Effector CD8-positive, alpha-beta T cell (primary cell): Measurements from ENCODE around the gene TCL1A.
"Not testable (repeated sequence)": the region's sequence is repeated elsewhere in the genome, so short reads cannot be mapped to it uniquely, and the experiment has no call there.

Experiments used
- DNase-seq: peaks from one replicate; lab custom pipeline; 2025; lab: John Stamatoyannopoulos, UW

TCL1A gene

DNA sequence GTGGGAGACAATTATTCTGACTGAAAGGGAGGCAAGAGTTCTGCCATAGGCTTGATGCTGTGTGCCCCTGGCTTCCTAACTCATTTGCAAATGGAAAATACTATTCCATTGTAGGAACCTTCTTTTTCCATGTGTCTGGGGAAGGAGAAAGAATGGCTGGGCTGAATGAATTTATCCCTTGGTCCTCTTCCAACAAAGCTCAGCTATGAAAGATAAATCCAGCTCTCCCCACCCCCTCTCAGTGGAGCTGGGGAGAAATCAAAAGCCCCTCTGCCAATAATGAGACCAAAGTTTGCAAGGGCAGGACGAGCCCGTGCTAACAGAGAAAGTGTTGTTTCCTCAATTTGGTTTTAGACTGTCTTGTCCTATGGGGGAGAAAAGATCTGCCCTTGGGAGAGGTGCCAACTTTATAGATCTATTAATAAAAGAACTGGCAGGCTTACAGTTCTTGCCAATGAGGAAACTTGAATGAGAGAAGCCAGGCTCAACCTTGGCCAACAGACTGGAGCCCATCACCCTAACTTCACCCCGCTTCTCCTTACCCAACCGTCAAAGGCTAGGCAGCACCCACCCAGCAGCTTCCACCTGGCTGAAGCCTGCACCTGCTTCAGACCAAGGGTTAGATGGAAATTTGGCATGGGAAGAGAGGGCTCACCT, 36.6 kb downstream of the TCL1A start:
- no peak for DNase-seq

DNA sequence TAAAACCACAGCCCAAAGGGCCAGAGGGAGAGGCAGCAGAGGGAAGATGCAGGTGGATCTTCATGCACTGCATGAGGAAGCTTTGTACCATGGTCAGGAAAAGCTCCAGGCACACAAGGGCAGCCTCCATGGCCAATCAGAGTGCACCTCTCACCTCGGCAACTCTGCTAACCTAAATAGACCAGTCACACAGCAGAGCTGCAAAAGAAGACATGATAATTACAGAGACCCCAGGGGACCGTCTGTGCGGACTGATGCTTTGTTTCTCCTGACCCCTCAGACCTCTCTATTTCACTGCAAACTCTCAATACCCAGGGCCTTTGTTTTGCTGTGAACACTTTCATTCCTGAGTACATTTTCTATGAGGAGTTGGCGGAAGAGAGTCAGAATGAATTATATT, 38.4 kb downstream of the TCL1A start:
- DNase-seq = no peak

- DNase-seq = no peak
These were observed 39.3 kb downstream of the TCL1A start for GRCh38 chr14:95674613-95675012.

GRCh38 chr14:95668235-95668772, 45.6 kb downstream of the TCL1A start:
- no peak for DNase-seq

- no peak for DNase-seq
These were observed 46.7 kb downstream of the TCL1A start for GRCh38 chr14:95667249-95667693.

GRCh38 chr14:95666450-95666849, 47.5 kb downstream of the TCL1A start:
- DNase-seq = no peak

GRCh38 chr14:95665530-95665929, 48.4 kb downstream of the TCL1A start:
- not testable (repeated sequence) for DNase-seq

DNA sequence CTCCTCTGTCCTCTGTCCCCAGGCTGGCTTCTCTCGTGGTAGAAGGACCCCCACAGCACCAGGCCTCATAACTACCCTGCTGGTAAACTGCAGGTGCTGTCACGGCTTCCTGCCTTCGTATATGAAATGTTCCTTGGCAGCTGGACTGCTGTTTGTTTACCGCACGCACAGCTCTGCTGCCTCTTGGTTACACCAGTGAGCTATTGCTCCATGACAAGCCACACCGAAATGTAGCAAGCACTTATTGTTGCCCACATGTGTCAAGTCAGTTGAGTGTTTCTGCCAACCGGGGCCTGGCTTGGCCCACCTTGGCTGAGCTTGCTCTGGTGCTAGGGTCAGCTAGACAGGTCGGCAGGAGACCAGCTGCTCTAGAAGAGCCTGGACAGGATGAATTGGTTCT, 49.4 kb downstream of the TCL1A start:
- DNase-seq = no peak

GRCh38 chr14:95664066-95664465, 49.9 kb downstream of the TCL1A start:
- no peak for DNase-seq

GRCh38 chr14:95663226-95663797, 50.6 kb downstream of the TCL1A start:
- no peak for DNase-seq

DNA sequence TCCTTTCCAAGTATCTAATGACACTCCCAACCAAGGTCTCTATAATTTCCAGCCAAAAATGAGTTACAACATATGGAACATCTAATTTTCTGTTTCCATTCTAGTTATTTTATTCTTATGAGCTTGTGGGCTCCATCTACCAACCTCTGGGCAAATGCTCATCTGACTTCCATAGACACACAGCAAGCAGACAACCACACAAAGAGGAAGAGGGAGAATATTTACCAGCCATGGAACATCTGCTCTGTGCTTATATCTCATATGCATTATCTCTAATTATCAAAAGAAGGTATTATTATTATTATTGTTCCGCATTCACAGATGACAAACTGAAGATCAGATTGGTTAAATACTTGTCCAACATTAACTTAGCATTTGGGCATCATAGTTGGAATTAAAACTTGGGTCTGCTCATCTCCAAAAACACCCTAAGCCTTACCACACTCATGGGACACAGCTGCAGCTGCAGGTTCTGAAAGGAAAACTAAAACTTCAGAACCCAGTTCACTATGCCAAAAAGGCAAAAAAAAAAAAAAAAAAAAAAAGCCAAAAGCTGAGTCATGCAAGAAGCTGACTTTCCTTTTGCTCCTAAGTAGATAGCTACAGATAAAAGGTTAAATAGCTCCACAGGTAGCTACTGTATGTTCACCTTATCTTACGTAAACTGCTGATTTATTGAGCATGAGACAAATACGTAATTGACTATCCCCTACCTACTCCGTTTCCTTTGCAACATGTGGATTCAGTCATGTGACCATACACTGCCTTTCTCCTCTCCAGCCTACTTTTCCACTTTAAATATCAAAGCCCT, 51.3 kb downstream of the TCL1A start:
- no peak for DNase-seq

GRCh38 chr14:95660651-95661515, 53.0 kb downstream of the TCL1A start:
- DNase-seq = no peak

DNA sequence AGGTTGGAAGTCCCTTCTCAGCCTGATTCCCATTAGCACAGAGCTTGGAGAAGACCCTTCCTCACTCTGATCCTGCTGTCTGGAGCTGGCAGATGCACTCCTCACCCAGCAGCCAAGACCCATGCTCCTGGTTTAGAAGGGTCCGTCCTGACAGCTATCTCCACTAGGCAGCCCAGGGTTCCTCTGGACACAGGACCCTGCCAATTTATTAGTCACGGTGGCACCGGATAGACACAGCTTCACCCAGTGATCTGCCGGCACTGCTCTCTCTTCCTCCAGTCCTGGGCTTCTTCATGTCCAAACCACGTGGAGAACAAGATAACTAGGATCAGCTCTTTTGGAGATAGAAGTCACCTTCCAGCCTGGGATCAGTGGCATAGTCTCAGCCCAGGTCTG, 53.9 kb downstream of the TCL1A start:
- no peak for DNase-seq
